DND-41 (cell line): ENCODE data around the gene TCF4.
A peak's percentile ranks its signal among the peaks of the same experiment; 100 is the strongest.

Experiments
- ATAC-seq: fragments of 200-7000 bp; cut with Tn5 transposase; 3 replicates; pipeline ENCODE4 v1.9.1; 2021; ENCODE audit warnings: low read depth; ENCODE audit not compliant: insufficient read depth
- DNase-seq: peaks from one replicate; pipeline ENCODE4 v3.0.0-alpha.2; 2020
- H2AFZ ChIP-seq: 2 replicates; pipeline ENCODE4 v1.6.0; 2012; ENCODE audit warnings: low read depth, low read length
- H3K27ac ChIP-seq: 2 replicates; pipeline ENCODE4 v1.5.1; 2012; ENCODE audit warnings: low read length, inconsistent platforms
- H3K27me3 ChIP-seq: fragments of 200-600 bp; sonication (generic); 2 replicates; pipeline ENCODE4 v1.6.0; 2012; ENCODE audit warnings: low read length, mild to moderate bottlenecking, inconsistent platforms; ENCODE audit not compliant: insufficient read depth, poor library complexity
- H3K36me3 ChIP-seq: 2 replicates; pipeline ENCODE4 v1.5.1; 2012; ENCODE audit warnings: low read length, inconsistent platforms; ENCODE audit not compliant: insufficient read depth
- H3K4me1 ChIP-seq: 2 replicates; pipeline ENCODE4 v1.5.1; 2012; ENCODE audit warnings: mild to moderate bottlenecking, low read length; ENCODE audit not compliant: insufficient read depth
- H3K4me2 ChIP-seq: 2 replicates; pipeline ENCODE4 v1.6.0; 2012; ENCODE audit warnings: mild to moderate bottlenecking, moderate library complexity, low read length, inconsistent platforms; ENCODE audit not compliant: insufficient read depth
- H3K4me3 ChIP-seq, 2 experiments: fragments of 200-600 bp in 1 of 2; shearing (Covaris generic) in 1 of 2; 2 replicates each; pipeline ENCODE4 v1.5.1; 2012 to 2016; ENCODE audit warnings: inconsistent platforms in 2 of 2, low read length in 2 of 2, mild to moderate bottlenecking in 2 of 2, low read depth in 1 of 2, moderate library complexity in 1 of 2
- H3K79me2 ChIP-seq: 2 replicates; pipeline ENCODE4 v1.6.0; 2012; ENCODE audit warnings: low read length, inconsistent platforms; ENCODE audit not compliant: insufficient read depth
- H3K9ac ChIP-seq: 2 replicates; pipeline ENCODE4 v1.6.0; 2012; ENCODE audit warnings: low read depth, mild to moderate bottlenecking, inconsistent platforms, low read length, moderate library complexity
- H3K9me3 ChIP-seq: 2 replicates; pipeline ENCODE4 v1.5.1; 2012; ENCODE audit warnings: low read length, moderate library complexity, mild to moderate bottlenecking, inconsistent platforms; ENCODE audit not compliant: insufficient read depth, severe bottlenecking
- H4K20me1 ChIP-seq: 2 replicates; pipeline ENCODE4 v1.6.0; 2012; ENCODE audit warnings: low read length; ENCODE audit not compliant: insufficient read depth
- EZH2 ChIP-seq: IDR thresholded peaks from 3 replicates; pipeline ENCODE4 v1.6.1; 2012; ENCODE audit warnings: borderline replicate concordance, low read depth, mild to moderate bottlenecking, moderate library complexity, low read length, inconsistent platforms; ENCODE audit not compliant: severe bottlenecking
- TF ChIP-seq, protein P1 (sequence below): IDR thresholded peaks from 2 replicates; pipeline ENCODE4 v1.5.1; 2012; ENCODE audit warnings: borderline replicate concordance, low read length, moderate library complexity, mild to moderate bottlenecking; ENCODE audit not compliant: poor library complexity, severe bottlenecking; ENCODE audit errors: extremely low read depth

TCF4 gene

DNA sequence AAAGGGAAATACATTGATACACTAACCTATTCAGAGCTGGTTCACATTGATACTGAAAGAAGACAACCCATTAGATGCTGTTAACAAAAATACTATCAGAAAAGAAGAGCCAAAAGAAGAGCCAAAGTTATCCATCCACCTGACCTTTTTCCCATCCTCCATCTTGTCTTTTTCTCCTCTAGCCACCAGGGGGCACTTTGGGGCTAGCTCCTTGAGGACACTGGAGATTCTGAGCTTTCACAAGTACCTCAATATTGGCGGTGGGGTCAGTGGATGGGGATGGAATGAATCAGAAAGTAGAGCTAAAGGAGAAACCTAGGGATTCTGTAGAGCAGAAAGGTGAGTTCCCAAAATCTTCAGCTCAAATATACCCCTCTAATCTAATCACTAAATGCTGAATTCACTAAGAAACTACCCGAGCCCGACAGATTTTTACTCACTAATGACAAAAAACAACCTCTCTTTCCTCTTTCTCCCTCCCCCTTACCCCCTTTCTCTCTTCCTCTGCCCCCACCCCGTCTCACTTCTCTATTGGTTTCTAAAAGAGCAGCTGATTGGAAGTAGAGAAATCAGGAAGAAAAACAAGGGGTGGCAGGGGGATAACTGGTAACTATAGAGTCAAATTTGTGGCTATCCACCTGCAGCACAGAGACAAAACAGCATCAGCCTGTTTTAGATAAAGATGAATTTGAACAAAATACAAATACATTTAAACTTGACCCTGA, 203.3 kb downstream of the TCF4 start:
- ATAC-seq = no peak
- no peaks in the 10 kb centered on the region for H3K4me1 ChIP-seq
- peaks cover 3% of the 10 kb centered on the region for H3K9me3 ChIP-seq
- H3K27me3 ChIP-seq = no peaks in the 10 kb centered on the region
- no peak overlapping the region for H2AFZ ChIP-seq
- no peaks in the 10 kb centered on the region for H3K36me3 ChIP-seq
- H3K79me2 ChIP-seq = no peaks in the 10 kb centered on the region
- no peak overlapping the region for H3K9ac ChIP-seq
- TF ChIP-seq, protein P1, sequence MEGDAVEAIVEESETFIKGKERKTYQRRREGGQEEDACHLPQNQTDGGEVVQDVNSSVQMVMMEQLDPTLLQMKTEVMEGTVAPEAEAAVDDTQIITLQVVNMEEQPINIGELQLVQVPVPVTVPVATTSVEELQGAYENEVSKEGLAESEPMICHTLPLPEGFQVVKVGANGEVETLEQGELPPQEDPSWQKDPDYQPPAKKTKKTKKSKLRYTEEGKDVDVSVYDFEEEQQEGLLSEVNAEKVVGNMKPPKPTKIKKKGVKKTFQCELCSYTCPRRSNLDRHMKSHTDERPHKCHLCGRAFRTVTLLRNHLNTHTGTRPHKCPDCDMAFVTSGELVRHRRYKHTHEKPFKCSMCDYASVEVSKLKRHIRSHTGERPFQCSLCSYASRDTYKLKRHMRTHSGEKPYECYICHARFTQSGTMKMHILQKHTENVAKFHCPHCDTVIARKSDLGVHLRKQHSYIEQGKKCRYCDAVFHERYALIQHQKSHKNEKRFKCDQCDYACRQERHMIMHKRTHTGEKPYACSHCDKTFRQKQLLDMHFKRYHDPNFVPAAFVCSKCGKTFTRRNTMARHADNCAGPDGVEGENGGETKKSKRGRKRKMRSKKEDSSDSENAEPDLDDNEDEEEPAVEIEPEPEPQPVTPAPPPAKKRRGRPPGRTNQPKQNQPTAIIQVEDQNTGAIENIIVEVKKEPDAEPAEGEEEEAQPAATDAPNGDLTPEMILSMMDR = peak; percentile 61
- TF ChIP-seq EZH2 = no peak
- no peak overlapping the region for H3K27ac ChIP-seq
- H3K4me3 ChIP-seq = no peak overlapping the region
- peak; percentile 19 for DNase-seq
- 0 out of 2 replicates have a peak, but pooled peaks cover 5% of the 10 kb centered on the region for H4K20me1 ChIP-seq
- H3K4me2 ChIP-seq = no peak overlapping the region

DNA sequence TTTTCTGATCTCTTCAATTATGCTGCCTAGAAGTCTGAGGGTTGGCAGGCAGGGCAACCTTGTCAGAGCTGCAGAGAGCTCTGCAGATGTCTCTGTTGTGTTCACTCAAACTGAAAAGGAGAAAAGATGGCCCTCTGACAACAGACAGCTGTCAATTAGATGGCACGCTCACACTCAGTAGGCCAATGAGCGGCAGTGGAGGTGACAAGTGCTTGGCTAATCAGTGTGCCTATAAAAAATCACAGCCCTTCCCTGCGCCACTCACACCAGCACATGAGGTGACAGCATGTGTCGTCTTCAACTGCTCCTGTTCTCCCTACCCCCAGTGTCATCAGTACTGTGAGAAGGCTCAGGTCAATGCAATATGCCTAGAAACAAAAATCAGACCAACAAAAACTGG, 203.9 kb downstream of the TCF4 start:
- no peaks in the 10 kb centered on the region for H3K79me2 ChIP-seq

DNA sequence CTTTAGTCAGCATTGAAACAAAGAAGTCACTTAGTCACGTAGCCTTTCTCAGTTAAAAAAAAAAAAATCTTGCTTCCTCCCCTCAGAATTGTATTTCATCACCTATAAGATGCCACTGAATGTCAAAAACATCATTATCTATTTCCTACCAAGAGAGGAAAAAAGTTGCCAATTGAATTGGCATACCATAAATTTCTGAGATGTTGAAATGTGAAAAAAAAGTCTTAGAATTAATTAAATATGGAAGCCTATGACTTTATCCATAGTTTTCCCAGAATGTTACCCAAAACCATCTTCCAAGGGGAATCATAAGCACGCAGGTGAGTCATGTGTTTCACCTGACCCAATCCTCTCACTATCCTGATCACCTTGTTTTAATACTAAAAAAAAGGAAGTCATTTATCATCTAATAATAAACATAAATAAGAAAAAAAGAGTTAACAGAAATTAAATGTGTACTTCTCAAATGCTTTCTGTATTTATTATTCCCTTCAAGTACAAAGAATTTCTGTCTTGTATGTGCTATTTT, 205.7 kb downstream of the TCF4 start:
- H3K9me3 ChIP-seq = peaks cover 3% of the 10 kb centered on the region
- no peak overlapping the region for H2AFZ ChIP-seq
- TF ChIP-seq, protein P1 = no peak
- no peak for TF ChIP-seq EZH2
- DNase-seq (no peak), ATAC-seq (no peak)
- H3K79me2 ChIP-seq = no peaks in the 10 kb centered on the region
- H3K4me1 ChIP-seq = no peaks in the 10 kb centered on the region
- no peak overlapping the region for H3K27ac ChIP-seq
- H3K4me2 ChIP-seq = no peak overlapping the region
- no peak overlapping the region for H3K4me3 ChIP-seq
- H4K20me1 ChIP-seq = no peaks in the 10 kb centered on the region
- no peaks in the 10 kb centered on the region for H3K36me3 ChIP-seq
- H3K9ac ChIP-seq = no peak overlapping the region
- no peaks in the 10 kb centered on the region for H3K27me3 ChIP-seq

More for the DNA sequence above, 203.9 kb downstream of the TCF4 start:
- H3K9me3 ChIP-seq = peaks cover 3% of the 10 kb centered on the region
- no peak overlapping the region for H3K9ac ChIP-seq
- H3K4me3 ChIP-seq = no peak overlapping the region
- ATAC-seq (no peak), DNase-seq (no peak)
- no peak overlapping the region for H2AFZ ChIP-seq
- no peaks in the 10 kb centered on the region for H3K36me3 ChIP-seq
- no peak overlapping the region for H3K27ac ChIP-seq
- no peaks in the 10 kb centered on the region for H3K27me3 ChIP-seq
- H3K4me1 ChIP-seq = no peaks in the 10 kb centered on the region
- no peaks in the 10 kb centered on the region for H4K20me1 ChIP-seq
- no peak for TF ChIP-seq EZH2
- TF ChIP-seq, protein P1 = no peak
- no peak overlapping the region for H3K4me2 ChIP-seq
